IMR-90 (cell line): Measurements from ENCODE around the gene POR. TPM values are rescaled to one million over a fixed set of nuclear protein-coding genes. Genes with fewer than 3 reads are reported as not detected.

Experiments used
- ATAC-seq: fragments of 200-7000 bp; cut with Tn5 transposase; 2 replicates; pipeline ENCODE4 v1.9.1; 2020; ENCODE audit warnings: low read depth, mild to moderate bottlenecking, moderate library complexity
- BruUV-seq: library from RNA; stranded (reverse); fragments of 400-500 nt; replicated peaks from 2 replicates; lab custom pipeline; 2021; lab: Mats Ljungman, UMichigan
- CTCF ChIA-PET: fragments of 300-600 bp; formaldehyde crosslinking; extraction: SDS; loops from one replicate; lab custom pipeline; 2021; ENCODE audit warnings: antibody characterized with exemption; lab: Yijun Ruan, JAX
- POLR2A ChIA-PET: fragments of 300-600 bp; sonication (Branson Sonifier 250); formaldehyde crosslinking; loops from one replicate; lab custom pipeline; 2022; ENCODE audit warnings: antibody characterized with exemption; ENCODE audit not compliant: unreplicated experiment; lab: Charles Lee
- DNase-seq: peaks from one replicate; pipeline ENCODE4 v3.0.0; 2013
- H2AFZ ChIP-seq: replicated peaks from 2 replicates; pipeline ENCODE3; 2013; ENCODE audit warnings: low read length, mild to moderate bottlenecking; ENCODE audit not compliant: poor library complexity
- H2AK5ac ChIP-seq: 2 replicates; pipeline ENCODE4 v1.6.1; 2013; ENCODE audit warnings: low read depth, low read length, inconsistent platforms
- H2AK9ac ChIP-seq: replicated peaks from 2 replicates; pipeline ENCODE3; 2013; ENCODE audit warnings: mild to moderate bottlenecking, low read depth, low read length, moderate library complexity; ENCODE audit not compliant: poor library complexity
- H2BK120ac ChIP-seq: 2 replicates; pipeline ENCODE4 v1.6.1; 2013; ENCODE audit warnings: low read depth, low read length, inconsistent platforms
- H2BK15ac ChIP-seq: 3 replicates; pipeline ENCODE4 v1.6.1; 2013; ENCODE audit warnings: low read depth, low read length, inconsistent platforms
- H2BK20ac ChIP-seq: 2 replicates; pipeline ENCODE4 v1.6.1; 2013; ENCODE audit warnings: low read depth, mild to moderate bottlenecking, inconsistent platforms, low read length, moderate library complexity
- H2BK5ac ChIP-seq: 2 replicates; pipeline ENCODE4 v1.6.1; 2013; ENCODE audit warnings: mild to moderate bottlenecking, low read depth, low read length, inconsistent platforms; ENCODE audit not compliant: poor library complexity, severe bottlenecking
- H3K14ac ChIP-seq: replicated peaks from 2 replicates; pipeline ENCODE4 v1.6.1; 2013; ENCODE audit warnings: low read depth, low read length, inconsistent platforms
- H3K18ac ChIP-seq: 2 replicates; pipeline ENCODE4 v1.6.1; 2013; ENCODE audit warnings: low read depth, low read length, control low read depth
- H3K23ac ChIP-seq: 2 replicates; pipeline ENCODE4 v1.6.1; 2013; ENCODE audit warnings: low read depth, low read length, inconsistent platforms
- H3K27ac ChIP-seq: 2 replicates; pipeline ENCODE4 v1.5.1; 2013; ENCODE audit warnings: mild to moderate bottlenecking, control low read depth, low read length; ENCODE audit not compliant: insufficient read depth
- H3K27me3 ChIP-seq: 2 replicates; pipeline ENCODE4 v1.6.1; 2013; ENCODE audit warnings: low read length; ENCODE audit not compliant: control insufficient read depth, insufficient read depth
- H3K36me3 ChIP-seq: 2 replicates; pipeline ENCODE4 v1.6.1; 2013; ENCODE audit warnings: low read length, mixed read lengths; ENCODE audit not compliant: control insufficient read depth, insufficient read depth
- H3K4ac ChIP-seq: 2 replicates; pipeline ENCODE4 v1.6.1; 2013; ENCODE audit warnings: low read depth, low read length, inconsistent platforms
- H3K4me1 ChIP-seq: 2 replicates; pipeline ENCODE4 v1.6.1; 2013; ENCODE audit warnings: low read length, mixed read lengths; ENCODE audit not compliant: control insufficient read depth, insufficient read depth
- H3K4me2 ChIP-seq: 2 replicates; pipeline ENCODE4 v1.6.1; 2013; ENCODE audit warnings: low read depth, mild to moderate bottlenecking, control low read depth, low read length, moderate library complexity
- H3K4me3 ChIP-seq: 2 replicates; pipeline ENCODE4 v1.5.1; 2013; ENCODE audit warnings: low read depth, mild to moderate bottlenecking, control low read depth, low read length, moderate library complexity; ENCODE audit not compliant: insufficient read depth
- H3K56ac ChIP-seq: 2 replicates; pipeline ENCODE4 v1.6.1; 2013; ENCODE audit warnings: low read length, inconsistent platforms; ENCODE audit not compliant: insufficient read depth; ENCODE audit errors: extremely low read depth
- H3K79me1 ChIP-seq, 2 experiments: 2 replicates each; pipeline ENCODE4 v1.6.1; 2013; ENCODE audit warnings: low read length in 2 of 2, inconsistent platforms in 1 of 2, low read depth in 1 of 2
- H3K9ac ChIP-seq: 2 replicates; pipeline ENCODE4 v1.6.1; 2013; ENCODE audit warnings: low read depth, low read length, control low read depth
- H3K9me1 ChIP-seq: 2 replicates; pipeline ENCODE4 v1.6.1; 2013; ENCODE audit warnings: low read length, inconsistent platforms; ENCODE audit not compliant: insufficient read depth
- H3K9me3 ChIP-seq: 2 replicates; pipeline ENCODE4 v1.6.1; 2013; ENCODE audit warnings: low read length; ENCODE audit not compliant: control insufficient read depth, insufficient read depth
- H4K20me1 ChIP-seq: 2 replicates; pipeline ENCODE4 v1.6.1; 2013; ENCODE audit warnings: low read length, inconsistent platforms; ENCODE audit not compliant: insufficient read depth
- H4K5ac ChIP-seq: 2 replicates; pipeline ENCODE4 v1.6.1; 2013; ENCODE audit warnings: mild to moderate bottlenecking, low read depth, low read length, control low read depth
- H4K8ac ChIP-seq, 2 experiments: 2 replicates each; pipeline ENCODE4 v1.6.1; 2013; ENCODE audit warnings: low read depth in 2 of 2, low read length in 2 of 2, control low read depth in 1 of 2, inconsistent platforms in 1 of 2
- H4K91ac ChIP-seq: 2 replicates; pipeline ENCODE4 v1.6.1; 2013; ENCODE audit warnings: low read depth, low read length, inconsistent platforms; ENCODE audit not compliant: insufficient read depth
- BHLHE40 ChIP-seq: fragments of 150-350 bp; IDR thresholded peaks from 2 replicates; pipeline ENCODE4 v1.6.1; 2016; ENCODE audit warnings: mild to moderate bottlenecking, low read depth, low read length
- CEBPB ChIP-seq: IDR thresholded peaks from 2 replicates; pipeline ENCODE4 v1.6.1; 2012; ENCODE audit warnings: low read depth, low read length, improper control_type of control experiment
- CHD1 ChIP-seq: IDR thresholded peaks from 2 replicates; pipeline ENCODE4 v1.6.1; 2012; ENCODE audit warnings: low read depth, low read length, improper control_type of control experiment
- FOS ChIP-seq: fragments of 150-350 bp; IDR thresholded peaks from 2 replicates; pipeline ENCODE4 v1.6.1; 2016; ENCODE audit warnings: low read depth, low read length
- MAFK ChIP-seq: IDR thresholded peaks from 2 replicates; pipeline ENCODE4 v1.6.1; 2012; ENCODE audit warnings: low read depth, low read length, improper control_type of control experiment
- MXI1 ChIP-seq: IDR thresholded peaks from 2 replicates; pipeline ENCODE4 v1.6.1; 2012; ENCODE audit warnings: low read depth, mild to moderate bottlenecking, low read length, moderate library complexity, borderline replicate concordance
- NFE2L2 ChIP-seq: fragments of 150-350 bp; IDR thresholded peaks from 2 replicates; pipeline ENCODE4 v1.6.1; 2016; ENCODE audit warnings: low read depth, mild to moderate bottlenecking, low read length
- POLR2A ChIP-seq: IDR thresholded peaks from 2 replicates; pipeline ENCODE4 v1.6.1; 2012; ENCODE audit warnings: mild to moderate bottlenecking, low read depth, low read length
- RAD21 ChIP-seq: IDR thresholded peaks from 2 replicates; pipeline ENCODE4 v1.6.1; 2012; ENCODE audit warnings: low read length, improper control_type of control experiment
- RCOR1 ChIP-seq: IDR thresholded peaks from 2 replicates; pipeline ENCODE4 v1.6.1; 2012; ENCODE audit warnings: mild to moderate bottlenecking, low read length, improper control_type of control experiment; ENCODE audit not compliant: insufficient replicate concordance
- RFX5 ChIP-seq: IDR thresholded peaks from 2 replicates; pipeline ENCODE4 v1.8.0; 2012; ENCODE audit warnings: low read depth, mild to moderate bottlenecking, low read length, moderate library complexity
- SMC3 ChIP-seq: fragments of 150-350 bp; IDR thresholded peaks from 2 replicates; pipeline ENCODE4 v1.6.1; 2016; ENCODE audit warnings: low read depth, mild to moderate bottlenecking, antibody characterized with exemption, low read length, moderate library complexity
- USF2 ChIP-seq: fragments of 150-350 bp; IDR thresholded peaks from 2 replicates; pipeline ENCODE4 v1.6.1; 2017; ENCODE audit warnings: mild to moderate bottlenecking, antibody characterized with exemption, low read length, low read depth
- WGBS, 2 experiments: methylation state at CpG; one replicate each; pipeline versions ENCODE4 v1.1.5 to v1.1.7; 2013; ENCODE audit warnings: missing lambda C conversion rate in 2 of 2; ENCODE audit not compliant: insufficient read length in 1 of 2; ENCODE audit errors: extremely low coverage in 2 of 2; 5-methylcytosine and 5-hydroxymethylcytosine counted together
- dilution Hi-C: fragments of 300-500 bp; cut with HindIII; formaldehyde crosslinking; loops from one replicate; pipeline ENCODE4 v1.14.3; 2018; ENCODE audit warnings: low sequenced_read_pairs; ENCODE audit not compliant: unreplicated experiment
- in situ Hi-C: fragments of 300-500 bp; cut with MboI; formaldehyde crosslinking; loops from 3 replicates; pipeline ENCODE4 v1.14.3; 2019; ENCODE audit warnings: low sequenced_read_pairs, inconsistent platforms, mixed read lengths
- intact Hi-C: fragments of 100-400 bp; cut with micrococcal nuclease; formaldehyde crosslinking; loops from 2 replicates; pipeline ENCODE4 v1.10.0; 2022
- polyA plus RNA-seq, 3 experiments: library from polyadenylated mRNA; depleted of rRNA; stranded (reverse); fragments of >200 nt; gene quantifications; 2 replicates each; pipeline ENCODE4 v1.2.3, GENCODE V29; 2012; ENCODE audit warnings: low replicate concordance in 1 of 3
- total RNA-seq: library from RNA; depleted of rRNA; stranded (reverse); fragments of >200 nt; gene quantifications from 2 replicates; pipeline ENCODE4 v1.2.3, GENCODE V29; 2012
- TF ChIP-seq, protein P1 (sequence below): conservative IDR thresholded peaks from 2 replicates; pipeline ENCODE4 v1.5.1; 2012; ENCODE audit warnings: mild to moderate bottlenecking, low read depth, low read length, improper control_type of control experiment
- TF ChIP-seq, protein P2 (sequence below): fragments of 150-350 bp; IDR thresholded peaks from 2 replicates; pipeline ENCODE4 v1.6.1; 2016; ENCODE audit warnings: low read depth, mild to moderate bottlenecking, low read length, moderate library complexity, borderline replicate concordance

POR gene
- total and polyA plus RNA-seq, 2 of the 4 experiments (the other 2 are of a cell fraction), result 25.5 to 42.2 TPM

DNA sequence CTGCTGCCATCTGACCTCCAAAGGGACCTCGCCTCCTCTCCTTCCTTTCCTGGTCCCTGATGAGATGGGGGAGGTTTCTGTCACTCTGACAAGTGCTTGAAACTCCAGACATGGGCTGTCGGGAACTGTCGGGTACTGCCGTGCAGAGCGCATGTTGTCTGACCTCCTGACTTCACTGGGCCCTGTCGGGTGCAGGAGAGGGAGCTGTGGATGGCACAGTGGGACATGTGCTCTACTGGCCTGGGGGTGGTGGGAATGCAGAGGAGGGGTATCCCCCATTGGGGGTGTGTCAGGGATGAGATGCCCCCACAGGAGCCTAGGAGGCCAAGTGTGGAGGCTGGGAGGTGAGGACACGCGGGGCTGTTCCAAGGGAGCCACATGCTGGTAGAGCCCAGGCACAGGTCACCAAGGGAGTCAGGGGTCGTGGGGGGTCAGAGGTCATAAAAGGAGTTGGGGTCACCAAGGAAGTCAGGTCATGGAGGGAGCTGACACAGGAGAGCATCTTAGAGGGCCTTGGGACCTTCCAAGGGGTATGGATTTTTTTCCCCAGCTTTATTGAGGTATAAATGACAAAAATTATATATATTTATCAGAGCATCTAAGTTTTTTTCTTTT is 48.5 kb downstream of the POR start:
- H3K27ac ChIP-seq, result peak overlapping the region; percentile 62
- no TSS peak for BruUV-seq
- peaks cover 6 to 48% of the 10 kb centered on the region in 2 experiments for H3K79me1 ChIP-seq
- dilution Hi-C loops (no loop called here), intact Hi-C loops (loop anchor here (10.0 kb wide), 1 partner anchor 49 kb away; the partner anchor contains the start of gene POR), in situ Hi-C loops (no loop called here)
- CTCF ChIA-PET, result interaction anchor here (0.7 kb wide), 1 partner anchor 97 kb away, joined by 8 read pairs; no protein-coding TSS in a partner anchor
- peak overlapping the region; percentile 88 for H2AK9ac ChIP-seq
- peak overlapping the region; percentile 92 for H2BK120ac ChIP-seq
- H2BK5ac ChIP-seq, result peak overlapping the region; percentile 73
- H2BK15ac ChIP-seq, result peak overlapping the region; percentile 50; the same call in 1 of the 3 replicates
- no peaks in the 10 kb centered on the region for H3K27me3 ChIP-seq
- H4K91ac ChIP-seq, result peak overlapping the region; percentile 81
- H3K9me1 ChIP-seq, result peaks cover 18% of the 10 kb centered on the region
- peak overlapping the region; percentile 62 for H4K5ac ChIP-seq
- H3K56ac ChIP-seq, result peak overlapping the region; percentile 1; the same call in 1 of the 2 replicates
- H3K23ac ChIP-seq, result peak overlapping the region; percentile 70
- peak overlapping the region; percentile 88 for H2AK5ac ChIP-seq
- H4K20me1 ChIP-seq, result no peaks in the 10 kb centered on the region
- DNase-seq, result no peak
- H3K4ac ChIP-seq, result peak overlapping the region; percentile 82
- no peak overlapping the region for H3K4me2 ChIP-seq
- H3K9ac ChIP-seq, result no peak overlapping the region
- H3K9me3 ChIP-seq, result no peaks in the 10 kb centered on the region
- no peak for ATAC-seq
- H2AFZ ChIP-seq, result peak overlapping the region; percentile 72
- peak overlapping the region; percentile 93 for H3K14ac ChIP-seq
- WGBS, 2 experiments, result no CpG with 5 or more reads among the region's 9 CpGs
- POLR2A ChIA-PET, result no interaction called here
- peak overlapping the region; percentile 34 for H3K18ac ChIP-seq
- no peak overlapping the region for H3K4me3 ChIP-seq
- H3K36me3 ChIP-seq, result peaks cover 13% of the 10 kb centered on the region; the same call in 1 of the 2 replicates
- H3K4me1 ChIP-seq, result peaks cover 11% of the 10 kb centered on the region
- H2BK20ac ChIP-seq, result peak overlapping the region; percentile 63
- H4K8ac ChIP-seq, result peak overlapping the region; percentile 50 to 89
- TF ChIP-seq RFX5 (no peak), MXI1 (no peak), RAD21 (no peak), NFE2L2 (no peak), FOS (no peak), CEBPB (no peak), POLR2A (no peak), RCOR1 (no peak), SMC3 (no peak), MAFK (no peak), BHLHE40 (no peak), USF2 (no peak), CHD1 (no peak)
- TF ChIP-seq, protein P1, sequence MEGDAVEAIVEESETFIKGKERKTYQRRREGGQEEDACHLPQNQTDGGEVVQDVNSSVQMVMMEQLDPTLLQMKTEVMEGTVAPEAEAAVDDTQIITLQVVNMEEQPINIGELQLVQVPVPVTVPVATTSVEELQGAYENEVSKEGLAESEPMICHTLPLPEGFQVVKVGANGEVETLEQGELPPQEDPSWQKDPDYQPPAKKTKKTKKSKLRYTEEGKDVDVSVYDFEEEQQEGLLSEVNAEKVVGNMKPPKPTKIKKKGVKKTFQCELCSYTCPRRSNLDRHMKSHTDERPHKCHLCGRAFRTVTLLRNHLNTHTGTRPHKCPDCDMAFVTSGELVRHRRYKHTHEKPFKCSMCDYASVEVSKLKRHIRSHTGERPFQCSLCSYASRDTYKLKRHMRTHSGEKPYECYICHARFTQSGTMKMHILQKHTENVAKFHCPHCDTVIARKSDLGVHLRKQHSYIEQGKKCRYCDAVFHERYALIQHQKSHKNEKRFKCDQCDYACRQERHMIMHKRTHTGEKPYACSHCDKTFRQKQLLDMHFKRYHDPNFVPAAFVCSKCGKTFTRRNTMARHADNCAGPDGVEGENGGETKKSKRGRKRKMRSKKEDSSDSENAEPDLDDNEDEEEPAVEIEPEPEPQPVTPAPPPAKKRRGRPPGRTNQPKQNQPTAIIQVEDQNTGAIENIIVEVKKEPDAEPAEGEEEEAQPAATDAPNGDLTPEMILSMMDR, result no peak
- TF ChIP-seq, protein P2, sequence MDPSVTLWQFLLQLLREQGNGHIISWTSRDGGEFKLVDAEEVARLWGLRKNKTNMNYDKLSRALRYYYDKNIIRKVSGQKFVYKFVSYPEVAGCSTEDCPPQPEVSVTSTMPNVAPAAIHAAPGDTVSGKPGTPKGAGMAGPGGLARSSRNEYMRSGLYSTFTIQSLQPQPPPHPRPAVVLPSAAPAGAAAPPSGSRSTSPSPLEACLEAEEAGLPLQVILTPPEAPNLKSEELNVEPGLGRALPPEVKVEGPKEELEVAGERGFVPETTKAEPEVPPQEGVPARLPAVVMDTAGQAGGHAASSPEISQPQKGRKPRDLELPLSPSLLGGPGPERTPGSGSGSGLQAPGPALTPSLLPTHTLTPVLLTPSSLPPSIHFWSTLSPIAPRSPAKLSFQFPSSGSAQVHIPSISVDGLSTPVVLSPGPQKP, result no peak
